ENCODE data around the gene SLC16A9.
"Not testable (repeated sequence)": the region's sequence is repeated elsewhere in the genome, so short reads cannot be mapped to it uniquely, and the experiment has no call there.

SLC16A9 gene

GRCh38 chr10:59649606-59650346, 59.9 kb downstream of the SLC16A9 start:
- ATAC-seq (ENCODE audit: insufficient read depth, low read depth) = no peak

GRCh38 chr10:59648711-59649201, 60.9 kb downstream of the SLC16A9 start:
- H3K9ac ChIP-seq (ENCODE audit: low read depth, low read length) = no peak overlapping the region
- TF ChIP-seq CTCF (IDR thresholded peaks at IDR 0.05; ENCODE audit: borderline replicate concordance, extremely low read depth, low read length, poor library complexity, severe bottlenecking) (no peak), EZH2 (IDR thresholded peaks at IDR 0.05; ENCODE audit: borderline replicate concordance, low read depth, low read length, severe bottlenecking) (no peak)

More at GRCh38 chr10:59649606-59650346, 59.9 kb downstream of the SLC16A9 start:
- Histone ChIP-seq H3K9me3 (ENCODE audit: insufficient read depth, low read length, severe bottlenecking) (peaks cover 14% of the 10 kb centered on the region), H3K27ac (ENCODE audit: low read length) (no peak overlapping the region), H3K4me1 (ENCODE audit: insufficient read depth, low read length) (peaks cover 12% of the 10 kb centered on the region), H3K4me2 (ENCODE audit: insufficient read depth, low read length) (no peak overlapping the region), H3K36me3 (ENCODE audit: insufficient read depth, low read length) (no peaks in the 10 kb centered on the region), H3K27me3 (ENCODE audit: insufficient read depth, low read length, poor library complexity) (no peaks in the 10 kb centered on the region), H3K79me2 (ENCODE audit: insufficient read depth, low read length) (no peaks in the 10 kb centered on the region), H4K20me1 (ENCODE audit: insufficient read depth, low read length) (no peaks in the 10 kb centered on the region), H3K9ac (ENCODE audit: low read depth, low read length) (no peak overlapping the region), H3K4me3 (ENCODE audit: low read depth in 1 of 2, low read length in 2 of 2) (no peak overlapping the region), H2AFZ (ENCODE audit: low read depth, low read length) (no peak overlapping the region)
- DNase-seq = no peak
- no peak for TF ChIP-seq EZH2 (IDR thresholded peaks at IDR 0.05; ENCODE audit: borderline replicate concordance, low read depth, low read length, severe bottlenecking)
- no peak for TF ChIP-seq CTCF (IDR thresholded peaks at IDR 0.05; ENCODE audit: borderline replicate concordance, extremely low read depth, low read length, poor library complexity, severe bottlenecking)

GRCh38 chr10:59644841-59645240, 64.8 kb downstream of the SLC16A9 start:
- H3K4me3 ChIP-seq (ENCODE audit: low read depth in 1 of 2, low read length in 2 of 2) = no peak overlapping the region
- ATAC-seq (ENCODE audit: insufficient read depth, low read depth) (no peak), DNase-seq (no peak)
- no peaks in the 10 kb centered on the region for H3K27me3 ChIP-seq (ENCODE audit: insufficient read depth, low read length, poor library complexity)
- H3K4me1 ChIP-seq (ENCODE audit: insufficient read depth, low read length) = no peaks in the 10 kb centered on the region
- H3K79me2 ChIP-seq (ENCODE audit: insufficient read depth, low read length) = no peaks in the 10 kb centered on the region
- no peak overlapping the region for H3K27ac ChIP-seq (ENCODE audit: low read length)
- H4K20me1 ChIP-seq (ENCODE audit: insufficient read depth, low read length) = no peaks in the 10 kb centered on the region
- no peak overlapping the region for H2AFZ ChIP-seq (ENCODE audit: low read depth, low read length)
- peaks cover 14% of the 10 kb centered on the region for H3K9me3 ChIP-seq (ENCODE audit: insufficient read depth, low read length, severe bottlenecking)
- TF ChIP-seq CTCF (IDR thresholded peaks at IDR 0.05; ENCODE audit: borderline replicate concordance, extremely low read depth, low read length, poor library complexity, severe bottlenecking) (no peak), EZH2 (IDR thresholded peaks at IDR 0.05; ENCODE audit: borderline replicate concordance, low read depth, low read length, severe bottlenecking) (no peak)
- H3K4me2 ChIP-seq (ENCODE audit: insufficient read depth, low read length) = no peak overlapping the region
- H3K9ac ChIP-seq (ENCODE audit: low read depth, low read length) = no peak overlapping the region
- no peaks in the 10 kb centered on the region for H3K36me3 ChIP-seq (ENCODE audit: insufficient read depth, low read length)

More at GRCh38 chr10:59648711-59649201, 60.9 kb downstream of the SLC16A9 start:
- Histone ChIP-seq H2AFZ (ENCODE audit: low read depth, low read length) (no peak overlapping the region), H4K20me1 (ENCODE audit: insufficient read depth, low read length) (no peaks in the 10 kb centered on the region), H3K4me2 (ENCODE audit: insufficient read depth, low read length) (no peak overlapping the region), H3K27me3 (ENCODE audit: insufficient read depth, low read length, poor library complexity) (no peaks in the 10 kb centered on the region), H3K79me2 (ENCODE audit: insufficient read depth, low read length) (no peaks in the 10 kb centered on the region), H3K27ac (ENCODE audit: low read length) (no peak overlapping the region), H3K36me3 (ENCODE audit: insufficient read depth, low read length) (no peaks in the 10 kb centered on the region), H3K9me3 (ENCODE audit: insufficient read depth, low read length, severe bottlenecking) (peaks cover 14% of the 10 kb centered on the region), H3K4me1 (ENCODE audit: insufficient read depth, low read length) (peaks cover 5% of the 10 kb centered on the region), H3K4me3 (ENCODE audit: low read depth in 1 of 2, low read length in 2 of 2) (no peak overlapping the region)
- ATAC-seq (ENCODE audit: insufficient read depth, low read depth) (no peak), DNase-seq (no peak)

- ATAC-seq (ENCODE audit: insufficient read depth, low read depth); H3K27me3 ChIP-seq (ENCODE audit: insufficient read depth, low read length, poor library complexity); H3K27ac ChIP-seq (ENCODE audit: low read length); H3K4me2 ChIP-seq (ENCODE audit: insufficient read depth, low read length); H3K4me3 ChIP-seq (ENCODE audit: low read depth in 1 of 2, low read length in 2 of 2); H2AFZ ChIP-seq (ENCODE audit: low read depth, low read length); H3K9ac ChIP-seq (ENCODE audit: low read depth, low read length); DNase-seq; H4K20me1 ChIP-seq (ENCODE audit: insufficient read depth, low read length); H3K79me2 ChIP-seq (ENCODE audit: insufficient read depth, low read length); H3K36me3 ChIP-seq (ENCODE audit: insufficient read depth, low read length); H3K4me1 ChIP-seq (ENCODE audit: insufficient read depth, low read length): not testable (repeated sequence)
- peaks cover 10% of the 10 kb centered on the region for H3K9me3 ChIP-seq (ENCODE audit: insufficient read depth, low read length, severe bottlenecking)
Observed at GRCh38 chr10:59641688-59642087, 68.0 kb downstream of the SLC16A9 start.
